Right forelimb (tissue), 1 donor: ENCODE measurements around the gene TRAK1.
A peak's percentile ranks its signal among the peaks of the same experiment; 100 is the strongest.
"Not testable (repeated sequence)": the region's sequence is repeated elsewhere in the genome, so short reads cannot be mapped to it uniquely, and the experiment has no call there.

Source experiments
- DNase-seq: peaks from one replicate; pipeline ENCODE4 v3.0.0-alpha.2; 2018

TRAK1 gene, protein sequence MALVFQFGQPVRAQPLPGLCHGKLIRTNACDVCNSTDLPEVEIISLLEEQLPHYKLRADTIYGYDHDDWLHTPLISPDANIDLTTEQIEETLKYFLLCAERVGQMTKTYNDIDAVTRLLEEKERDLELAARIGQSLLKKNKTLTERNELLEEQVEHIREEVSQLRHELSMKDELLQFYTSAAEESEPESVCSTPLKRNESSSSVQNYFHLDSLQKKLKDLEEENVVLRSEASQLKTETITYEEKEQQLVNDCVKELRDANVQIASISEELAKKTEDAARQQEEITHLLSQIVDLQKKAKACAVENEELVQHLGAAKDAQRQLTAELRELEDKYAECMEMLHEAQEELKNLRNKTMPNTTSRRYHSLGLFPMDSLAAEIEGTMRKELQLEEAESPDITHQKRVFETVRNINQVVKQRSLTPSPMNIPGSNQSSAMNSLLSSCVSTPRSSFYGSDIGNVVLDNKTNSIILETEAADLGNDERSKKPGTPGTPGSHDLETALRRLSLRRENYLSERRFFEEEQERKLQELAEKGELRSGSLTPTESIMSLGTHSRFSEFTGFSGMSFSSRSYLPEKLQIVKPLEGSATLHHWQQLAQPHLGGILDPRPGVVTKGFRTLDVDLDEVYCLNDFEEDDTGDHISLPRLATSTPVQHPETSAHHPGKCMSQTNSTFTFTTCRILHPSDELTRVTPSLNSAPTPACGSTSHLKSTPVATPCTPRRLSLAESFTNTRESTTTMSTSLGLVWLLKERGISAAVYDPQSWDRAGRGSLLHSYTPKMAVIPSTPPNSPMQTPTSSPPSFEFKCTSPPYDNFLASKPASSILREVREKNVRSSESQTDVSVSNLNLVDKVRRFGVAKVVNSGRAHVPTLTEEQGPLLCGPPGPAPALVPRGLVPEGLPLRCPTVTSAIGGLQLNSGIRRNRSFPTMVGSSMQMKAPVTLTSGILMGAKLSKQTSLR

DNA sequence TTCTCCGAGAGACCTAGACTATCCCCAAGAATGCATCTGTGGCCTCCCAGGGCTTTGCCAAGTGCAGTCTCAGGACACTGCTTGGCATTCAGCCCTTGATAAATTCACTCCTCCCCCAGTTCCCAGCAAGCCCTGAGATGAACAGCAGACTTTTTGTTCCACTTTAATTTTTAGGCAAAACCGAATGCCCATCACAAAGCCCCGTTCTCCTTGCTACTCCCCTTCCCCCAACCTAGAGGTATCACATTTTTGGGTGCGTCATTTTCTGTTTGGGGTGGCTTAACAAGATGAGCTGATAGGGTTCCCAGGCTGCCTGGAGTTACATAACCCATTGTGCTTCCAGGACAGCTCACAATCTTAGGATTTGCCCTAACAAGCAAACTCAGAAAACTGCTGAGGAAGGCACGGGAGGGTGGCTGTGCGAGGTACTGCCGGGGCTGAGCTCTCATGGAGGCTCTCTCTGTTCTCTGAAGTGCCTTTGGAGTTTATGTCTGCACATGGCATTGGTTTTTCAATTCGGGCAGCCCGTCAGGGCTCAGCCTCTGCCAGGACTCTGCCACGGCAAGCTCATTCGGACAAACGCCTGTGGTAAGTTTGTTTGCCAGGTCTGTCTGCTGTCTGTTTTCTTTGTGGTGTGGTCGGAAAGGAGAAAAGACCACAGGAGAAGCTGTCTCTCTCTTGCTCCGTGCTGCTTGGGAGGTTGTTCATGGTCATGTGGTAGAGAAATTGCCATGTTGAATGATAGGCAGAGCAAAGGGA, at the start of gene TRAK1:
Gene TRAK1 (plus strand): TSS at position 385 of the 759 bp plus-strand sequence. CDS start 113 bp downstream, at position 498.
- no peak for DNase-seq

DNA sequence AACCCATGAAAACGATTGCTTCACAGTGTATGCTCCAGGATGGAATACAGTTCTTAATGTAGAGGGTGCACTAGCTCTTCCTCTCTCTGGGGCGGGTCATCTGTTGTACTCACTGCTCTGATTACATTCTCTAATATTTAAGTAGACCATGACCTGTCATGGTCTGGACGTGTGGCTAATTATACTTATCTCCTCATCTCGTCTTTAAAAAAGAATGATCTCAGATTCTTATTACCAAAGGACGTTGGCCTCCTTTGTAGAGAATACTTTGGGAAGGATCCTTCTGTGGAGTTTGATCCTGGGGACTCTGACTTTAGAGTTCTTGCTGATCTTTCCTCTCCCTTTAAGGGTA, 48.4 kb upstream of the TRAK1 start:
- DNase-seq = no peak

DNA sequence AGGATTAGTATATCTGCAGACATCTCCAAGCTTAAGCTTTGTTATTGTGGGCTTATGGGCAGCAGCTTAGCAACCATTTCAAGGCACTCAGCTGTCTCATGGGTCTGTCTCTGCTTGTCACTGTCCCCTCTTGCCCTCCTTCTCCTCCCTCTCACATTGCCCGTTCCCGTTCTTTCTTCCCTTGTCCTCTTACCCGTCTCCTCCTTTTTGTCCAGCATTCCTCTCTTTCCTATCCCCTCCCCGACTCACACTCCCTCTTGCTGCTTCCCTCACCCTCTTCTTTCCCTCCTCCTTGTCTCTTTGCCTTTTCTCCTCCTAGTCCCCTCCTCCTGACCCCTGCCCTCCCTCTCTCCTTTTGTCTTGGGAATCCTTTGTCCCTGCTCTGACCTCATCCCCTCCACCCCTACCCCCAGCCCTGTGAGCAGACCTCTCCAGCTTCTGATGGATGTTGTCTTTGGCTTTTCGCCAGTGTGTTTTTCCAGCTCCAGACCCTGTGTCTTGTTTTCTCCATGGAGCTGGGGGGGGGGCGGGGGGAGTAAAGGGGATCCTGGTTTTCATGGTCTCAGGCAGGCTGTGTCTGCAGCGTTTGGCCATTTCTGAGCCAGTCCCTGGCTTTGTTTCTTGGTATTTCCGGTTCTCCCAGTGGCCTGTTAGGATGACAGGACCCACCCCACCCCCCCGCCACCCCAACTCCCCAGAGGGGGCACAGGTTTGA, 47.9 kb upstream of the TRAK1 start:
- DNase-seq = peak; percentile 83

DNA sequence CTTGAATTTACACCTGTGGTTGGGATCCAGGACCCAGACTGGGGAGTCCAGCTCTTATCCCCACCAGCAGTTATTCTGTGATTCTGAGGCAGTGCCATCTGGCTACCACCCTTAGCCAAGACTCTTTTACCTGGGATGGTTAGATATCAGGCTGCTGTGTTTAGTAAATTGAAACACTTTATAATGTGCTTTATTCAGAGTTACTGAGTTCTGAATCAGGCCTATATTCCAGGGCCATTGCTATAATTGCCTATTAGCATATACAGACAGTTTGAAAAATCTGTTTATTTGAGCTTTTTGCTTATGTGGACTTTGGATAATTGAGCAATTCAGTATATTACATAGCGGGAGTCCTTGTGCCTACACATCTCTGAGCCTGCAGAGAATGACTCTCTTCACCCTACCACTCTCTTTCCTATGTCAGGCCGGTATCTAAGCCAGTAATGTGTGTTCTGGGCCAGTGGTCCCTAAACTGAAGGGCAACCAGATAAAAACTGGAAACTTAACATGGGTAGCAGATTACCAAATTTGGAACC, 45.4 kb upstream of the TRAK1 start:
- DNase-seq = no peak

DNA sequence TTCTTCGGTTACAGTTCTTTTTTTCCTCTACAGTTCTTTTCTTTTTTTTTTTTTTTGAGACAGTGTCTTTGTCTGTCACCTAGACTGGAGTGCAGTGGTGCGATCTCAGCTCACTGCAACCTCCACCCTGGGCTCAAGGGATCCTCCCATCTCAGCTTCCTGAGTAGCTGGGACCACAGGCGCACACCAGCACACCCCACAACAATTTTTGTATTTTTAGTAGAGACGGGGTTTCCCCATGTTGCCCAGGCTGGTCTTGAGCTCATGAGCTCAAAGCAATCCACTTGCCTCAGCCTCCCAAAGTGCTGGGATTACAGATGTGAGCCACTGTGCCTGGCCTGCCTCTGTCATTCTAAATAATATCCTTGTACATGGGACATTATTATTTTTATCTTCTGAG, 42.6 kb upstream of the TRAK1 start:
- DNase-seq = not testable (repeated sequence)

DNA sequence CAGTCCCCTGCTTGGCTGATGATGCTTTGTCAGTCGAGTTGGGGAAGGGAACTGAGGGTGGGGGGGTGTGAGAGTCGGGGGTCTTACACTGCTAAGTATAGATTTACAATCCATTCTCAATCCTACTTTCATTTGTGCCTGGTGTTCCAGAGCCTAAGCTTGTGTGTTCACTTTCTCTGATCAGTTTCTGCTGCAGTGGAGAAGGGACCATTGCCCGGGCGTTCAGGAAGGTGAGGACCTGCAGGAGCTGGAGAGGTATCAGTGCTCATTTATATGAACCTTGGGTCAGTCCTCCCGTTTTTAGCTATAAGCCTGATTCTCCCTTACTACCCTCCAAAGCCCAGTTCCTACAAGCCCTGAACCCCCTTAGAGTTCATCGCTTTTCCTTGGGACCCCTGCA, 41.0 kb upstream of the TRAK1 start:
- no peak for DNase-seq

DNA sequence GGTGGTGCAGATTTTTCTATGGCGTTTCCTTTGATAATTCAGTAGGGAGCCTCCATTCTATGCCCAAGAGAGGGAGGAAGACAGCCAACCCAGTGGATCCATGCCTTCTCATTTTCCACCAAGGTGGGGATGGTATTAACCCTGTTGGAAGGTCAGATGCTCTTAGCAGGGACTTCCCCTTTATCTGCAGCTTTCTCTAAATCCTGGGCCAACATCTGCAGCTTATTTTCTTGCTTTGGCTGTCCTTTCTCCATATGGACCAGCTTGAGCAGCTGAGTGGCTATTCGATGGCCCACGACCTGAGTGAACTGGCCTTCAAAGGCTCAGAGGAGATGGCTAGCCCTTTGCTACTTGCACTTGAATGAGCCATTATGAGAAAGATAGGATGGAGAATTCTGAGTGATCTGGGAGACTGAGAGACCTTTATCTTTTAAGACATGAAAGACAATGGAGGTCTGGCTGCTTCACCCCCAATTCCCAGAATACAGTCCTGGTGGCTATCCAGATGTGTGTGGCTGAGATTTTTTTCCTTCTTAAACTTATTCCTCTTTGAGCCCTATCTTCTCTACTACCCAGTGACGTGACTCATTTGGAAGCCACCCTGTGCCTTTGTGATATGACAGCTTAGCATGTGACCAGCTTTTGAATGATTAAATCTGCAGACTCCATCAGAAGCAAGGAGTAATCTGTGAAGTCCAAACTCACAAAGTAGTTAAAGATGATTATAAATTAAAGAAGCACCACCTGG, 39.6 kb upstream of the TRAK1 start:
- DNase-seq = no peak

DNA sequence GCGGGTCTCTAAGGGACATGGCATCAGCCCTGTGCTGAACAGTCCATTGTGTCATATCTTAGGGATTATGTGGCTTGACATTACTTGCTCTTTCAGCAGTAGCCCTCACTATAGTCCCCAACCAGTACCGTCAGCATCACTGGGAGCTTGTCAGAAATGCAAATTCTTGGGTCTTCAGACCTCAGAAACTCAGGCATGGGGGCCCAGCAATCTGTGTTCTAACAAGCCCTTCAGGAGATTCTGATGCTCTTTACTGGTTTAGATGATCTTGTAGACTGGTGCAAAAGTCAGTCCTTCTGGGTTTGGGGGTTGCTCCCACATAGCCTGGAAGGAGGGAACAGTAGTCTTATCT, 39.0 kb upstream of the TRAK1 start:
- DNase-seq = no peak

DNA sequence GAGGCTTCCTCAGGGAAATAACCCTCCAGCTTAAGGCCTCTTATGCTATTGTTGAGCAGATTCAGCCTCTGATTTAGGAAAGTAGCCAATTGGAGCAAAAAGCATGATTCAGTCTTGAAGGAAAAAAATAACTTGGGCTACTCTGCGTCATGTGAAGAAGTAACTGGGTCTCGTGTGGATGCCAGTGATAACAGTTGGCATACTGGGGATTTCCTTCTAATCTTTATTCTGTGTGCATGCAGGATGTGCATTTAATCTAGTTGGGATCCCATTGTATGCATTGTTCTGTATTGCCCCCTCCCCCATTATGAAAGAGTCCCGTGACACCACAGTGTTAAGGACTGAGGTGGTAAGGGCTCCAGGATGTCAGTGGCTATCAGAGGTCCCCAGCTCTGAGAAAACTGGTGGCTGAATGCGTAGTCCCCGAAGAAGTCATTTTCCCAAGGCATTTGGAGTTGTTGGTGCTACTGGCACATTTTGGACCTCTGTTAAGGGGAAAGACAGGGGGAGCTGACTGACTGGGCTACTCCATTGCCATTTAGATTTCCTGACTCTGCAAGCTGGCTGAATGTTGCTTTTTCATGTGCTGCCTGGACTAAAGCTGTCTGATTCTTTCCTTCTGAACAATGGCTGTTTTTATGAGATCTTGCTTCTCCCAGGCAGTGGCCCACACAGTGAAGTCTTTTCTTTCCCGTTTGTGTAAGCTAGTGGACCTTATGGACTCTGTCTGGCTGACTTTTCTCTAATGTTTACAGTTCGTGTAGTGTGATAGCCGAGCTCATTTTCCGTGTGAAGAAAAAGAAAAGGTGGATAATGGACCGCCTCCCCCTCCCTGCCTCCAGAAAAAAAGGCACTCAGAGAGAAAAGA, 38.4 kb upstream of the TRAK1 start:
- DNase-seq = no peak

DNA sequence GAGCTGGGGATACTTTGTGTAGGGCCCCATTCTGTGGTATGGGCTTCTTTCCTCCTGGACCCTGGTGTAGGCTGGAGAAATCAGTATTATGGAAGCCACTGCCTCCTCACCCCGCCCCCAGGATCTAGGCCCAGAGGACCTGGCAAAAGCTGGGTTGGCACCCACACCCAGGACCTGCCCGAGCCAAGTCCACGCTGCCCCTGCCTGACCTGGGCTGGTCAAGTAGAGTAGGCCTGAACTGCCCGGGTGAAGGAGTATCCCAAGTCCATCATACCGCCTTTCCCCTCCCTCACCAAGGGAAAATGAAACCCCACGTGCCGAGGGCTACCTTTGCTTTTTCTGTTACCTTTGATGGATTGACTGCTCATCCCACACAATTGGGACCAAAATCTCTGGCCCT, 37.7 kb upstream of the TRAK1 start:
- DNase-seq = no peak

DNA sequence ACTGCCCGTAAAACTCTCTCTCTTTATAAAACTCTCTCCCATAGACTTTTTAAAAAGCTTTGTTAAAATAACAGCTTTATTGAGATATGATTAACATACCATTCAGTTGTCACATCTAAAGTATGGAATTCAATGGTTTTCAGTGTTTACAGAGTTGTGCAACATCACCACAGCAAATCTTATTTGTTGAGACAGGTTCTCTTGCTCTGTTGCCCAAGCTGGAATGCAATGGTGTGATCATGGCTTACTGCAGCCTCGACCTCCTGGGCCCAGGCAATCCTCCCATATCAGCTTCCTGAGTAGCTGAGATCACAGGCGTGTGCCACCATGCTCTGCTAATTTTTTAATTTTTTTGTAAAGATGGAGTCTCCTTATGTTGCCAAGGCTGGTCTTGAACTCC, 35.9 kb upstream of the TRAK1 start:
- DNase-seq = no peak

DNA sequence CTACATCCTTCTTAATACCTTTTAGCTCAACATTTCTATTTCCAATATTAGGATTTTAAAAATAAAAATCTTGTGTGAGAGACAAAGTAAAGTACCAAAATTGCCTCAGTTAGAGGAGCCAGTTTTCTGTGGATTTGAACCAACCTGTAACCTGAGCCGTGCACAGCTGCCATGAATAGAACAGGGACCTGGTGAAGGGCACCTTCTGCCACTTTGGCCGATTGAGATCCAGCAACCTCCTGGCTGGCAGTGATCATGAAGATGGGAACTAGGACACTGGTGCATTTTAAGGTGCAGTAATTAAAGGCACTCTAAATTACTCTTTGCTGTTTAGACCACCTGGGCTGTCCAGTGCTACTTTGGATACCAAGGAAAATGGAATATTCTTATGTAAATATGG, 34.3 kb upstream of the TRAK1 start:
- no peak for DNase-seq

DNA sequence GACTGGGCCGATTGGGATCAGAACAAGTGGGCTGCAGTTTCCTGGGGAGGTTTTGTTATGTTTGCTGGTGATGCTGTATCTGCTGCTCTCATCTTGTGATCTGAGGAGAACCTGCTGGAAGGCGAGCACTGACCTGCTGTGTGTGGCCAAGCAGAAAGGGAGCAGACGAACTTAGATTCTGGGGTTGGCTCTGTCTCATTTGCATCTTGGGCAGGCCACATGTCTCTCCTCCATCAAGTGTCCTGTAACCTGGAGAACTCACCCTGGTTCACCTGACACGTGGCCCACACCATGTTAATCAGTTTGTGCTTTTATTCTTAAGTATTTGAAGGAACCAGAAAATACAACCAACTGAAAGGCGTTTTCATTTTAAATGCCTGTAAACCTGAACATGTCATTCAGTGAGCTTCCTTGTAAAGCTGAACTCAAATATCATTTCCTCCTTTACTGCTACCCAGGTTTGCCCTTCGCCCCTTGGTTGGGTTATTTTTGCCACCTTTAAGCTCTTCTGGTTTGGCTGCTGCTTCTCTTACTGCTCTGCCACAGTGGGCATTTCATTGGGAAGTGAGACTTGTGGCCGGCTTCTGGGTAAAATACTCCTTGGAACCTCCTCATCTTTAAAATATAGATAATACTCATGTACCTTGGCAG, 33.5 kb upstream of the TRAK1 start:
- no peak for DNase-seq

DNA sequence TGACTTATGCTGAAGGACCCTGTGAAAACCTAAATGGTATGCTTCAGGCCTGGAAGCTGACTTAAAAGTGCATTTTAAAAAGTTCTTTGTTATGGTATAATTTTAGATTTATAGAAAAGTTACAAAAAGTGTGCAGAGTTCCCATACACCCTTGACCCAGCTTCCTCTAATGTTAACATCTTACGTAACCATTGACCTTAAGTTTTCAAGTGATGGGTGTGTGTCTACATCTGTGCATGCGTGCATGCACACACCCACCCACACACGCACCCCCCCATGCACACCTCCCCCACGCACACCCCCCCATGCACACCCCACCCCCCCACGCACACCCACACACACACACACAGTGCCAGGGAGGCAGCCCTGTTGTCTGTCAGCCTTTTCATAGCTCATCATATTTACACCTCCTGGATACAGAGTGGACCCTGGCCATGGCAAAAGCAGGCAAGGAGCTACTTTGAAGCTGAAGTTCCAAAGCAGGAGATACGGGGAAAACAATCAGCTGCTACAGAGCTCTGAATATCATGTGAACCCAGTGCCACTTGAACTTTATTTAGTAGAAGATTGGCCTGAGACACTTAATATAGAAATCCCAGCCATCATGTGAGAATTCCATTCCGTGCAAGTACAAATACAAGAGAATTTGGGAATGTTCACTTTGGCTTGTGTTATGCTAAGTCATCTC, 30.0 kb upstream of the TRAK1 start:
- no peak for DNase-seq

DNA sequence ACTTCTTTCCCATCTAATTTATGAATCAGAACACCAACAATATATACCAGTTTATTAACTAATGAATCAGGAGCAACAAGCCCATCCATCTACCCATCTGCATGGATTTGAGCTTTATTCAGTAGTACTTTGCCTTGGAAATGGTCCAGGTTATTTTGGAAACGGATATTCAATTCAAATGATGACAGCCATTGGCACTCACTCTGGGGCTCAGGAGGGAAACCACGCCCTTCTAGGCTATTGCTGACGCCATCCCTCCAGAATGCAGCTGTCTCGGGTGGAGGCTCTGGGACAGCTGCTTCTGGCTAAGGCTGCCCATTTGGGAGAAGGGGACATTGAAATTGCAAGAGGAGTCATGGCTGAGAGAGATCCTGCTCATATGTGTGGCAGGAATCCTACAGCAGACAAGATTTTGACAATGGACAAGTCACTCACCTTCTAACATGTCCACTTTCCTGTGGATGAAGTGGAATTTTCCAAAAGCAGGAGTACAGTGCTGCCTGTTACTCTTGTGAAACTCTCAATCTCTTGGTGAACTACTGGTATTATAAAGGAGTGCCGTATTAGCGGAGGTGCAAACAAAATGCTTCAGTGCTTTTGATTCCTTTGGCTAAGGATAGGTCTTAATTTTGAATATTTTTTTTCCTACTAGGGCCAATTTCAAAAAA, 29.3 kb upstream of the TRAK1 start:
- DNase-seq = peak; percentile 83

DNA sequence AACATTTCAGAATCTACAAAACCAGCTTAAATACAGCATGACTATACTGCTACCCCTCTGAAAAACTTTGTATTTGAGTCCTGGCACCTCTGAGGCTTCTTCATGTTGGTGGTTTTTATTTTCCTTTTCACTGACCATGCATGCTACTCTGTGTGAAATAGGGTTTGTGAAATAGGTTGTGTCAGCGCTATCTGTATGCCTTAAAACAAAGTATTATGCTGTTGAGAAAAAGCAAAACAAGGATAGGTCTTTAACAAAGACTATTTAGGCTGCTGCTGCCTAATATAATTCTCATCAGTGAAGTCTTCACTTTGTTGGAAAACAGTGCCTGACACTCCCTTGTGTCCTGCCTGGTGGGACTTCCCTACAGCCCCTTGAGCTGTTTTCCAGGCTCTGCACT, 28.7 kb upstream of the TRAK1 start:
- DNase-seq = no peak

DNA sequence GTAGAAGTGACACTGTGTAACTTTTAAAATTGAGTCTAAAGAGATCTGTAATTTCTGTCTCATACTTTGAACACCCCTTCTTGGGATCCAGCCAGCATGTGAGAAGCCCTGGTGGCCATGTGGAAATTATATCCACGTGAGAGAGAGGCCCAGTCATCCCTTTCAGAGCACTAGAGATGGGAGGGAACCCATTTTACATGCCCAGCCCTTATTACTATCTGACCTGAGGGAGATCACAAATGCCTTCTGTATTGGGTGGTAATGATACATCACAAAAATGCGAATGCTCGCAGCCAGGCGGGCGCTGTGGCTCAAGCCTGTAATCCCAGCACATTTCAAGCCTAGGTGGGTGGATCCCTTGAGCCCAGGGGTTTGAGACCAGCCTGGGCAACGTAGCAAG, 27.3 kb upstream of the TRAK1 start:
- no peak for DNase-seq

DNA sequence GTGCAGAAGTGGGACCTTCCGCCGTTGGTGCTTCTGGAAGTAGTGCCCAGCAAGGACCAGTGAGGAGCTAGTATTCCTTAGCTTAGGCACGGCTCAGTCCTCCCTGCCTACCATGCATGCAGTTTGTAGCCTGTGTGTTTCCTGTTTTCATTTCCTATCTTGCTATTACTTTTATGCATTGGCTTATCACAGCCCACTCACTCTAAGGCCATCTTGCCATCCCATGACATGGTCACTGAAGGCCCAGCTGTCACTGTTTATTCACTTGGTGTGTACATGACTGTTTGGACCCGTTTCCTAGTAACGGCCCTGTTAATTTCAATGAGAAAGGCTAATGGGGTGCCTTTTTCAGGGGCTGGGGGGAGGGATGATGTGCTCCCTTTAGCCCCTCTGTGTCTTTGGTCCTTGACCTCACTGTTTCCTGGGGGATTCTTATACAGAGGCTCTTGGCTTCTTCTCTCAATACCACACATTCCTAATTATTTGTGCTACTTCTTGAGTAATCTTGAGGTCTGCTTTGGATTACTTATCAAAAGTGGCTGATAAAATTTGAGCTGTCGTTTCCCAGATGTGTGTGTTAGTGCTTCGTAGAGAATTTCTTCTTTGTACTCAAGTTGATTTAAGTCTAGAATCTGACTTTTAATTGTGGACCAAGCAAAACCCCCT, 24.5 kb upstream of the TRAK1 start:
- DNase-seq = no peak
